Measurements from ENCODE around the gene MEGF11.

MEGF11 gene

DNA sequence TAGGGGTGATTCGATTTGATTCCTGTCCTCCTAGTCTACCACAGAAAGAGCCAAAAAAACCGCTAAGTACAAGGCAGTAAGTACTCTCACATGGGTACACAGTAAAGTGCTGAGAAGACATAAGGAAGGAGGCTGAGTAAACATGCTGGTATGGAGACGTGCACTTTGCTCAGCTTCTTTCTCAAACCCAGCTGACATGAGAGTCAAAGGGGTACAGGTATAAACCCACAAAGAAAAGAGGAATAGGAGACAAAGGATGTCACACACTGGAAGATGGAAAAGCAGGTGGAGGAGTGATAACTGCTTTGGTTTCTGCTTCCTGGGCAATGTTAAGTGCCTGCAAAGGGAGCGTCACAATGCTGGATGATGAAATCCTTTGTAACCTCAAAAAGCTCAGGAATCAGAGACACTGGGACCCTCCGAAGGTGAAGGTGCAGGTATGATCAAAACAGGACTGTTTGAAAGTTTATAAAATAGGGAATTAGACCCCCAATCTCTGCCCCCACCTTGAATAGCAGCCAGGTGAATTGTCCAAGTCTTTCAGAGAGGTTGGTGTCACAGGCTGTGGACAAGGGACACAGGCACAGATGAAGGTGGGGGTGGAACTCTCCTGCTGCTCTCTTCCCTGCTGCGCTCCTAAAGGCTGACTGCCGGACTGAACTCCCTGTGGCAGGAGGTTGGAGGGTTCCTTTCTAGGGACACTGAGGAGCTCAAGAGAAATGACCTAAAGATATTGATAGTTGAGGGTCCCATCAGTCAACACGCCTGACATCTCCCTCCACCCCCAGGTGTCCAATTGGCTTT, 282.4 kb downstream of the MEGF11 start:
- DNase-seq (ENCODE audit: low spot score), result no peak

GRCh38 chr15:65969865-65970816, 283.4 kb downstream of the MEGF11 start:
- no peak for DNase-seq (ENCODE audit: low spot score)

DNA sequence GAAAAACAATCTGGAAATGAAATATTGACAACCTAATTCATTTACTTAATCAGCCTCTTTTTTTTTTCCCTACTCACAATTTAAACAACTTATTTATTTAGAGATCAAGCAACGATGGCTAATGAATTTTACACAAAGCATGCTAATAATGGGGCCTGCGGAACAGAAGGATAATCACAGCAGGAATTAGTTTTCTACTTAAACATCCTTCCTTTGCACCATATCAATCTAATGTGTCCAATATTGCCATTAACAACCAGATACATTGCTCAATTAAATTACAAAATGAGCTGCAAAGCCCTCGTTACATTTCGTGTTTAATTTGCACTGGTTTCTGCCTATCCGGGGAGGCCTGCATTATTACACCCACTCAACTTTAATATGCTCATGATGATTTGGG, 285.0 kb downstream of the MEGF11 start:
- DNase-seq (ENCODE audit: low spot score), result no peak

GRCh38 chr15:65964792-65965433, 288.6 kb downstream of the MEGF11 start:
- no peak for DNase-seq (ENCODE audit: low spot score)

- DNase-seq (ENCODE audit: low spot score), result no peak
These were observed 289.6 kb downstream of the MEGF11 start for GRCh38 chr15:65963911-65964482.

DNA sequence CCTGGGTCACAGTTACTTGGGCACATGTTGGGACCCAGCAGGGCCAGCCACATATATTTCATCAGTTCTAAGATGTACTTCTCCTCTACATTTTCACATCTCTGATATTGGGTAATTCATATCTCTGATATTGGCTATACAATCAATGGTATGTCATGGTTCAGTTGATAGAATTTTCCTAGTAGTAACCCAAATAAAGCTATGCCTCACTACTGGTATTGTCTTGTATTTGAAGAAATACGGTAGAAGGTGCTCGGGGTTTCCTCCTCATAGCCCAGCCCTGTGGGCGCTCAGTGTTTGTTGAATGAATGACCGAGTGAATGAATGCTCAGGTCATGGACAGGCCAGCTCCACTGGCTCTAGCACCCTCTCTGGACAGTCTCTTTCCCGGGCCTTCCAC, 290.2 kb downstream of the MEGF11 start:
- DNase-seq (ENCODE audit: low spot score), result no peak

DNA sequence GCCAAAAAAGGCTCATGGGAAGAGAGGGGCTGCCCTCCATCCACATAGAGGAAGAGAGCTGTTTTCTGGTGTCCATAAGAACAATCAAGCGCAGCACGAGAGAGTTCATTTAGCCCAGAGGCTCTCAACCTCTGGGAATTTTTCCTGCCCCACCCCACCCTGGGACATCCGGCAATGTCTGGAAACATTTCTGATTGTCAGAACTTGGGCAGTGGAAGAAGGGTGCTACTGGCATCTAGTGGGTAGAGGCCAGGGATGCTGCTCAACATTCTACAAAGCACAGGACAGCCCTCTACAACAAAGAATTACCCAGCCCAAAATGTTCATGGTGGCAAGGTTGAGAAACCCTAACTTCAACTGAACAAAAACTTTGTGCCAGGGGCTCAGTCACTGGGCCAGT, 291.4 kb downstream of the MEGF11 start:
- DNase-seq (ENCODE audit: low spot score), result no peak

DNA sequence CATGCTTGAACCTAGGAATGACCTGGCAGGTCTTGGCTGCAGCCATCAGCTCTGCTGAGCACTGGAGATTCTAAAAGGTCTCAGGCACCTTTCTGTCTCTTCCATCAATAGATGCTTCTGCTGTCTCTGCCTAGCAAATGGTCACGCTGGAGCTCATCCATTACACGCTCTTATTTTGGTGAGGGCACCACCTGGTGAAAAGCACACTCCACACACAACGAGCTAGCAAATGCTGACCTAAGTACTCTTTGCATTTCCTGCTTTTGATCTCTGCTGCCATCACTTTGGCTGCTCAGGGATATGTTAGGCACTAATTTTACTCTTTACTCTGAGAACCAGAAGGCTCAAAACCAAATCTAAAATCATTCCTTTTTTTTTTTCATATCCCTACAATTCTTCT, 293.0 kb downstream of the MEGF11 start:
- no peak for DNase-seq (ENCODE audit: low spot score)

GRCh38 chr15:65958835-65959234, 294.7 kb downstream of the MEGF11 start:
- DNase-seq (ENCODE audit: low spot score), result no peak

GRCh38 chr15:65957451-65957850, 296.1 kb downstream of the MEGF11 start:
- no peak for DNase-seq (ENCODE audit: low spot score)

DNA sequence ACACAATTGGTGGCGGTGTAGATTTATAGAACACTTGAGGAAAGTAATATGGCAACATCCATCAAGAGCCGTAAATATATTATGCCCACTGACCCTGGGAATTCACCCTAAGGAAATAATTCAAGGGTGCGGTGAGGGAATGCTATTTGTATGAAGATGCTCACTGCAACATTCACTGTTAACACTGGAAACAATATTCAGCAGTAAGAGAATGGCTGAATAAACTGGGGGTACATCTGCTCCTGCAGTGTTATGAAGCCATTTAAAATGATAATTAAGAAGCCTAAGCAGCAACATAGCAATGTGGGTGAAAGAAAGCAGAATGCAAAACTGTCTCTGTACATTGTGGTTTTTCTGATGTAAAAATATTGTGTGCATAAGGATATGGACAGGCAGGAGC, 296.7 kb downstream of the MEGF11 start:
- DNase-seq (ENCODE audit: low spot score), result no peak

- DNase-seq (ENCODE audit: low spot score), result no peak
These were observed 297.2 kb downstream of the MEGF11 start for GRCh38 chr15:65956307-65956706.

- no peak for DNase-seq (ENCODE audit: low spot score)
These were observed 299.2 kb downstream of the MEGF11 start for GRCh38 chr15:65954289-65954741.

- DNase-seq (ENCODE audit: low spot score), result no peak
These were observed 299.9 kb downstream of the MEGF11 start for GRCh38 chr15:65953622-65954021.

- no peak for DNase-seq (ENCODE audit: low spot score)
These were observed 301.0 kb downstream of the MEGF11 start for GRCh38 chr15:65952391-65953053.

DNA sequence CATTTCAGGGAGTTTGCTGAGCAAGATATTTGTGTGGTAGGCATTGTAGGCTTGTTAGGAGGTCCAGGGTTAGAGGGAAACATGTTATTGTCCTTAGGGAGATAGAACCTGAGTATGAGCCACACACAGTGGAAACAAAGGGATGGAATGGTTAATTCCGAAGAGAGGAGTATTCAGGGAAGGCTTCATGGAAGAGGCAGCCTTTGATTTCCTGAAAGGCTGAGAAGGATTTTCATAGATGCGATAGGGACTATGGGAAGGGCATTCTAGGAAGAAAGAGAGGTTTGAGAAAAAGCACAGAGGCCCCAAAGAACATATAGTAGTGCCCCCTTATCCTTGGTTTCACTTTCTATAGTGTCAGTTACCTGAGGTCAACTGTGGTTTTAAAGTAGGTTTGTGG, 302.5 kb downstream of the MEGF11 start:
- DNase-seq (ENCODE audit: low spot score), result no peak

GRCh38 chr15:65949491-65949890, 304.1 kb downstream of the MEGF11 start:
- no peak for DNase-seq (ENCODE audit: low spot score)

DNA sequence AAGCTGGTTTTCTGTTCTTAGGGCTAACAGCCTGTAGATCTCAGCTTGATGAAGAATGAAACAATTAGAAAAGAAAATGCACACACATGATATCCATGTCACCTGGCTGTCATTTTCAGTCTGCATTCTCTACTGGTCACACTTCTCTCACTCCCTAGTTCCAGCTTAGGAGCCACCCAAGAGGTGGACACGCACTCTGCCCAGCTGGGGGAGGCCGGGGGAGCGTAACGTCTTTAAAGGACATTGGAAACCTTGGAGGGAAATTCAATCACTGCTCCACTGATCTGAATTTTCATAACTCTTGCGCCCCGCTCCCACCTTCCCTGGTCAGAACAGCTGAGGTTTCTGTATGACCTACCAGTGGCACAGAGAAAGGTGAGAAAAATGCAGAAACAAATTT, 304.5 kb downstream of the MEGF11 start:
- no peak for DNase-seq (ENCODE audit: low spot score)

- no peak for DNase-seq (ENCODE audit: low spot score)
These were observed 305.2 kb downstream of the MEGF11 start for GRCh38 chr15:65948383-65948782.

- DNase-seq (ENCODE audit: low spot score), result peak; percentile 81
These were observed 306.5 kb downstream of the MEGF11 start for GRCh38 chr15:65947041-65947440.

- DNase-seq (ENCODE audit: low spot score), result no peak
These were observed 307.9 kb downstream of the MEGF11 start for GRCh38 chr15:65945616-65946015.

DNA sequence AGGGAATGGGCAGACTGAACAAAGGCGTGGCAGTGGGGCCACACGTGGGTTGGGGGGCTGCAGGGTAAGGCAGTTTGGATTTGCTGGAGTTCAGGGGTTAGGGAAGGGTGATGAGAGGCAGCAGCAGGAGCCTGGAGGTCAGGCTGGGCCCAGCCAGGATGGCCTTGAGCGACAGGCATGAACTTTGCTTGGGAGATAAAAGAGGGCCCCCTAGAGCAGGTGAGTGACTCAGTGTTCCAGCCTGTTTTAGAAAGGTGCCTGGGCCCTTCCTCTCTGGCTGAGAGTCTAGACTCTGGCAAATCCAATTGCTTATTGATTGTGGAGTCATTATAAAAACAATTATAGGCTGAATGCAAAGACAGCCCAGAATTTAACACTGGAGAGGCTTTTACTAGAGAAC, 309.1 kb downstream of the MEGF11 start:
- no peak for DNase-seq (ENCODE audit: low spot score)
